Prostate gland (tissue), 2 donors: ENCODE data around the gene TBC1D14. TPM values are rescaled to one million over a fixed set of nuclear protein-coding genes. Genes with fewer than 3 reads are reported as not detected.

Source experiments
- DNase-seq: peaks from one replicate; pipeline ENCODE4 v3.0.0-alpha.2; 2019; ENCODE audit warnings: low spot score
- H3K27ac ChIP-seq, 2 donors: fragments of 200-600 bp; sonication (generic); 2 replicates each; pipeline ENCODE4 v1.5.1; 2017 to 2019
- H3K27me3 ChIP-seq: fragments of 200-600 bp; sonication (generic); replicated peaks from 2 replicates; pipeline ENCODE4 v1.5.1; 2019; ENCODE audit not compliant: insufficient read depth
- H3K36me3 ChIP-seq, 2 donors: fragments of 200-600 bp; sonication (generic); 1 replicate in 1 of 2; 2 replicates in 1 of 2; pipeline versions ENCODE4 v1.5.1 to v1.8.1; 2017 to 2019
- H3K4me1 ChIP-seq: fragments of 200-600 bp; sonication (generic); replicated peaks from 2 replicates; pipeline ENCODE4 v1.5.1; 2019
- H3K4me3 ChIP-seq, 2 donors: fragments of 200-600 bp; sonication (generic); 2 replicates each; pipeline ENCODE4 v1.5.1; 2017 to 2019
- H3K9me3 ChIP-seq: fragments of 200-600 bp; sonication (generic); 2 replicates; pipeline ENCODE4 v1.5.1; 2017
- CTCF ChIP-seq, 4 experiments: fragments of 200-600 bp in 2 of 4; fragments of 450-650 bp in 2 of 4; sonication (generic) in 2 of 4; IDR thresholded peaks; 1 replicate in 3 of 4; 2 replicates in 1 of 4; pipeline ENCODE4 v1.5.1; 2016 to 2019; ENCODE audit warnings: antibody characterized with exemption in 4 of 4, mild to moderate bottlenecking in 2 of 4, moderate library complexity in 2 of 4
- POLR2A ChIP-seq: fragments of 450-650 bp; IDR thresholded peaks from one replicate; pipeline ENCODE4 v1.6.1; 2016; ENCODE audit warnings: antibody characterized with exemption, mild to moderate bottlenecking
- POLR2AphosphoS5 ChIP-seq: sonication (generic); formaldehyde crosslinking; IDR thresholded peaks from one replicate; pipeline ENCODE4 v1.6.1; 2017; ENCODE audit warnings: antibody characterized with exemption
- WGBS: methylation state at CpG from one replicate; pipeline ENCODE4 v1.1.5; 2018; 5-methylcytosine and 5-hydroxymethylcytosine counted together
- intact Hi-C: fragments of 100-400 bp; cut with DNase I; formaldehyde crosslinking; loops from one replicate; pipeline ENCODE4 v1.14.2; 2022
- total RNA-seq, 2 donors: library from RNA; depleted of rRNA; stranded (reverse); fragments of >200 nt; gene quantifications; one replicate each; pipeline ENCODE4 v1.1.0, GENCODE V29; 2016

Gene TBC1D14
- total RNA-seq, 2 donors from 2014 or later = 56.2 to 90.5 TPM

- Histone ChIP-seq H3K4me1 (peaks cover 19% of the 10 kb centered on the region), H3K9me3 (no peaks in the 10 kb centered on the region), H3K27ac (peak overlapping the region; percentile 42 to 59), H3K27me3 (no peaks in the 10 kb centered on the region), H3K36me3 (no peaks in the 10 kb centered on the region), H3K4me3 (no peak overlapping the region)
- intact Hi-C loops = no loop called here
- peak; percentile 46 for DNase-seq
- TF ChIP-seq CTCF (IDR thresholded peaks at IDR 0.05) (no peak), POLR2AphosphoS5 (peak; percentile 36)
- 40% methylated on average over 15 of the region's 15 CpGs for WGBS
Observed at GRCh38 chr4:6991771-6992557, 82.3 kb downstream of the TBC1D14 start.

- intact Hi-C loops = no loop called here
- DNase-seq = no peak
- no peak overlapping the region for H3K4me3 ChIP-seq
- 48% methylated on average over 15 of the region's 15 CpGs for WGBS
- no peaks in the 10 kb centered on the region for H3K27me3 ChIP-seq
- H3K9me3 ChIP-seq = no peaks in the 10 kb centered on the region
- no peak overlapping the region for H3K27ac ChIP-seq
- peaks cover 19% of the 10 kb centered on the region for H3K4me1 ChIP-seq
- no peaks in the 10 kb centered on the region for H3K36me3 ChIP-seq
- TF ChIP-seq POLR2A (no peak), CTCF (IDR thresholded peaks at IDR 0.05) (no peak), POLR2AphosphoS5 (no peak)
Observed at GRCh38 chr4:6992728-6993677, 83.4 kb downstream of the TBC1D14 start.

- intact Hi-C loops = no loop called here
- Histone ChIP-seq H3K9me3 (no peaks in the 10 kb centered on the region), H3K36me3 (peaks cover 9 to 13% of the 10 kb centered on the region in 2 donors), H3K4me3 (no peak overlapping the region), H3K27me3 (no peaks in the 10 kb centered on the region), H3K27ac (no peak overlapping the region), H3K4me1 (peaks cover 9% of the 10 kb centered on the region)
- DNase-seq = no peak
- WGBS = 96% methylated on average over 12 of the region's 12 CpGs
- TF ChIP-seq POLR2A = no peak
- no peak for TF ChIP-seq CTCF (IDR thresholded peaks at IDR 0.05)
Observed at GRCh38 chr4:6996481-6996880, 86.9 kb downstream of the TBC1D14 start.

GRCh38 chr4:6999172-7000086, 89.8 kb downstream of the TBC1D14 start:
- intact Hi-C loops = no loop called here
- Histone ChIP-seq H3K27ac (no peak overlapping the region), H3K36me3 (peaks cover 9 to 13% of the 10 kb centered on the region in 2 donors), H3K9me3 (no peaks in the 10 kb centered on the region), H3K4me3 (no peak overlapping the region), H3K27me3 (no peaks in the 10 kb centered on the region), H3K4me1 (no peaks in the 10 kb centered on the region)
- TF ChIP-seq POLR2AphosphoS5 = no peak
- TF ChIP-seq CTCF (IDR thresholded peaks at IDR 0.05) = no peak
- TF ChIP-seq POLR2A = no peak
- 92% methylated on average over 14 of the region's 14 CpGs for WGBS
- DNase-seq = no peak
